Heart right ventricle (tissue), 16 donors: ENCODE data around the gene TRAPPC2B. TPM values are rescaled to one million over a fixed set of nuclear protein-coding genes. Genes with fewer than 3 reads are reported as not detected.

Experiments
- ATAC-seq, 8 donors: fragments of 200-7000 bp; cut with Tn5 transposase; one replicate each; pipeline ENCODE4 v1.9.1; 2020; ENCODE audit warnings: mild to moderate bottlenecking in 8 of 8, moderate library complexity in 8 of 8, moderate number of reproducible peaks in 1 of 8
- DNase-seq, 2 donors: peaks; one replicate each; pipeline ENCODE4 v3.0.0-alpha.2; 2020
- H3K27ac ChIP-seq, 10 donors: fragments of 200-600 bp; sonication (generic) in 2 of 10; one replicate each; pipeline versions ENCODE4 v1.5.0 to v1.8.0; 2020 to 2022; ENCODE audit warnings: mild to moderate bottlenecking in 3 of 10
- H3K27me3 ChIP-seq, 7 donors: fragments of 200-600 bp; one replicate each; pipeline ENCODE4 v1.8.0; 2021 to 2022; ENCODE audit warnings: mild to moderate bottlenecking in 2 of 7
- H3K36me3 ChIP-seq, 9 donors: fragments of 200-600 bp; sonication (generic) in 1 of 9; one replicate each; pipeline versions ENCODE4 v1.5.0 to v1.8.0; 2020 to 2022; ENCODE audit warnings: mild to moderate bottlenecking in 2 of 9
- H3K4me1 ChIP-seq, 9 donors: fragments of 200-600 bp; sonication (generic) in 1 of 9; one replicate each; pipeline versions ENCODE4 v1.5.0 to v1.8.0; 2020 to 2022; ENCODE audit warnings: mild to moderate bottlenecking in 4 of 9
- H3K4me3 ChIP-seq, 10 donors: fragments of 200-600 bp; sonication (generic) in 2 of 10; one replicate each; pipeline versions ENCODE4 v1.5.0 to v1.8.0; 2020 to 2022; ENCODE audit warnings: mild to moderate bottlenecking in 7 of 10, moderate library complexity in 2 of 10
- H3K9me3 ChIP-seq, 11 donors: fragments of 200-600 bp in 10 of 11; sonication (generic) in 2 of 11; one replicate each; pipeline versions ENCODE4 v1.5.0 to v1.8.0; 2013 to 2022; ENCODE audit warnings: mild to moderate bottlenecking in 2 of 11, control low read depth in 1 of 11, moderate library complexity in 1 of 11
- WGBS, 2 donors: extraction: QIAGEN DNeasy Blood & Tissue Kit; methylation state at CpG; one replicate each; pipeline ENCODE4 v1.1.7; 2013; ENCODE audit warnings: inconsistent platforms in 1 of 2; 5-methylcytosine and 5-hydroxymethylcytosine counted together
- intact Hi-C, 10 donors: fragments of 100-400 bp; cut with DNase I; formaldehyde crosslinking; loops; one replicate each; pipeline versions ENCODE4 v1.11.1 to v1.14.2; 2022
- polyA plus RNA-seq, 2 donors: library from polyadenylated mRNA; stranded (reverse); fragments of 200-250 nt; gene quantifications; one replicate each; pipeline ENCODE4 v1.2.3, GENCODE V29; 2013
- total RNA-seq, 10 donors: library from RNA; stranded (reverse); fragmentation: NEBNext Ultra II Directional in 3 of 10; extraction: Animal tissue kit (Norgen Biotek cat#: 25700) in 3 of 10; gene quantifications; one replicate each; pipeline versions ENCODE4 v1.2.1 to v1.2.4, GENCODE V29; 2021 to 2023
- TF ChIP-seq, protein P1 (sequence below), 9 donors: fragments of 200-600 bp; sonication (generic) in 2 of 9; IDR thresholded peaks; one replicate each; pipeline versions ENCODE4 v1.5.0 to v1.8.0; 2021 to 2022; ENCODE audit warnings: antibody characterized with exemption in 9 of 9, mild to moderate bottlenecking in 5 of 9, moderate library complexity in 1 of 9
- donor health status: Arrhythmogenic right ventricular cardiomyopathy.
- donor health status: ischemic (EF 13 %, LVEDD 7.1; RV severe dilation, severe dysfunction).
- donor health status: healthy with polysubstance abuse.
- donor health status: DM: no; HTN: yes; CAD: no.
- donor health status: DM: no; HTN: no; CAD: no.
- donor health status: ischemic (EF 25% LVEDD 6.9; RV normal size, moderate dysfunction).
- donor health status: ischemic (EF 25% LVEDD 5.7; RV mildly dilated, moderate dysfunction).
- donor health status: healthy.
- donor health status: DM: yes; HTN: yes; CAD: no.
- donor health status: Ischemic cardiomyopathy.
- donor health status: ischemic (EF 35%, LVEDD 5.7; RV mildly dilated, moderate dysfunction).
- donor health status: nonischemic (EF 11% LVEDD 7.7; RV severe dilation, severe dysfunction).
- donor health status: DM: yes; HTN: yes; CAD: no.
- donor health status: PGD.
- donor health status: ischemic (EF 29% LVEDD 5.4; RV normal size, mild dysfunction).
- donor health status: nonischemic (EF 23%, LVEDD 6.1; RV moderate dilation, normal function).

The TRAPPC2B gene
- total and polyA plus RNA-seq, 12 donors = 8.1 to 37.5 (median 12.3) TPM

DNA sequence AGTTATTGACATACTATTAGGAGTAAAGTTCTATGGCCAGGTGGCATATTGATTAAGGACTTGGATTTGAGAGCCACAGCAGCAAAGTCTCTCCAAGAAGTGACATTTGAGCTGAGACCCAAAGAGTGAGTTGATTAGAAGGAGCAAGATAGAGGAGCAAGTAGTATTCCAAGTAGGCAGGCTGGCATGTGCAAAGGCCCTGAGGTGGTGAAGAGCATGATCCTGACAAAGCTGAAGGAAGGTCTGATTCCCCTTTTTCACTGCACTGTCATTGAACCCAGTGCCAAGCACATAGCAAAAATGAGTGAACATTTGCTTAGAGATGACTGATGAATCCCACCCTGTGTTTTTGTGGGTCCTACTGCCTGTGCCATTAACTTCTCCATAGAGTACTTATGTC is 38.4 kb upstream of the TRAPPC2B start:
- intact Hi-C loops = loop anchor here in 2 of 10 donors (5.0 kb wide), 2 partner anchors 43 to 48 kb away; partner anchors contain the start of gene ZNF460 (in 1 of the 2)
- TF ChIP-seq, protein P1, sequence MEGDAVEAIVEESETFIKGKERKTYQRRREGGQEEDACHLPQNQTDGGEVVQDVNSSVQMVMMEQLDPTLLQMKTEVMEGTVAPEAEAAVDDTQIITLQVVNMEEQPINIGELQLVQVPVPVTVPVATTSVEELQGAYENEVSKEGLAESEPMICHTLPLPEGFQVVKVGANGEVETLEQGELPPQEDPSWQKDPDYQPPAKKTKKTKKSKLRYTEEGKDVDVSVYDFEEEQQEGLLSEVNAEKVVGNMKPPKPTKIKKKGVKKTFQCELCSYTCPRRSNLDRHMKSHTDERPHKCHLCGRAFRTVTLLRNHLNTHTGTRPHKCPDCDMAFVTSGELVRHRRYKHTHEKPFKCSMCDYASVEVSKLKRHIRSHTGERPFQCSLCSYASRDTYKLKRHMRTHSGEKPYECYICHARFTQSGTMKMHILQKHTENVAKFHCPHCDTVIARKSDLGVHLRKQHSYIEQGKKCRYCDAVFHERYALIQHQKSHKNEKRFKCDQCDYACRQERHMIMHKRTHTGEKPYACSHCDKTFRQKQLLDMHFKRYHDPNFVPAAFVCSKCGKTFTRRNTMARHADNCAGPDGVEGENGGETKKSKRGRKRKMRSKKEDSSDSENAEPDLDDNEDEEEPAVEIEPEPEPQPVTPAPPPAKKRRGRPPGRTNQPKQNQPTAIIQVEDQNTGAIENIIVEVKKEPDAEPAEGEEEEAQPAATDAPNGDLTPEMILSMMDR (IDR thresholded peaks at IDR 0.05) = no peak
- Histone ChIP-seq H3K27ac (no peak overlapping the region), H3K27me3 (no peaks in the 10 kb centered on the region), H3K4me1 (peaks cover 5 to 26% (median 19%) of the 10 kb centered on the region in 9 donors), H3K4me3 (no peak overlapping the region), H3K9me3 (peaks cover 0 to 51% (median 20%) of the 10 kb centered on the region in 11 donors), H3K36me3 (peaks cover 12 to 72% (median 63%) of the 10 kb centered on the region in 9 donors)
- DNase-seq (no peak), ATAC-seq (no peak)

DNA sequence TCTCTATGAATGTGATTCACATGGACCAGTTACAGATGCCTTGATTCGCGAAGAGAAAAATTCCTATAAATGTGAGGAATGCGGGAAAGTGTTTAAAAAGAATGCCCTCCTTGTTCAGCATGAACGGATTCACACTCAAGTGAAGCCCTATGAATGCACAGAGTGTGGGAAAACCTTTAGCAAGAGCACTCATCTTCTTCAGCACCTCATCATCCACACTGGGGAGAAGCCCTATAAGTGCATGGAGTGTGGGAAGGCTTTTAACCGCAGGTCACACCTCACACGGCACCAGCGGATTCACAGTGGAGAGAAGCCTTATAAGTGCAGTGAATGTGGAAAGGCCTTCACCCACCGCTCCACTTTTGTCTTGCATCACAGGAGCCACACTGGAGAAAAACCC is 35.4 kb upstream of the TRAPPC2B start:
- Histone ChIP-seq H3K4me3 (no peak overlapping the region), H3K27ac (no peak overlapping the region), H3K27me3 (no peaks in the 10 kb centered on the region), H3K36me3 (peaks cover 12 to 94% (median 64%) of the 10 kb centered on the region in 9 donors), H3K9me3 (peaks cover 0 to 81% (median 20%) of the 10 kb centered on the region in 11 donors), H3K4me1 (peaks cover 0 to 1% (median 0%) of the 10 kb centered on the region in 9 donors)
- no peak for ATAC-seq
- 96 to 97% methylated on average over 8 of the region's 8 CpGs for WGBS, 2 donors
- intact Hi-C loops = no loop called here
- no peak for DNase-seq
- TF ChIP-seq, protein P1 (IDR thresholded peaks at IDR 0.05) = no peak

DNA sequence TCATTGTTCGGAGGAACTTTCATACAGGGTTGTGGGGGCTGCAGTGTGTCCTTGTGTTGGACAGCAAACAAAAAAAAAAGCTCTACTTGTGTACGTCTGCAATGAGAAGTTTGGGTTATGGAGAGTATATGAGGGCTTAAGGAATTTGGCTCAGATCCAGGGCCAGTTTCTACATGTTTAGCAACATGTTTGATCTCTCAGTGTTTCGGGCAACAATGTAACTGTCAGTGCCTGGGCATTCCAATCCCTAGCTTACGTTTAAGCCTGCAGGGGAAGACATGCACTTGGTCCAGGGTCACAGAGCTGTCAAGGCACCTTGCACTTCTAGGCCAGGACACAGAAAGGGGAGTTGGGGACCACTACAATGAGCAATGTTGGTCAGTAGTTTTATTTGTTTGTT is 29.2 kb upstream of the TRAPPC2B start:
- Histone ChIP-seq H3K36me3 (peaks cover 0 to 33% (median 7%) of the 10 kb centered on the region in 9 donors), H3K4me3 (no peak overlapping the region), H3K4me1 (peaks cover 0 to 25% (median 9%) of the 10 kb centered on the region in 9 donors), H3K27me3 (no peaks in the 10 kb centered on the region), H3K27ac (peak overlapping the region in 3 of 10 donors; percentile 12 to 38 (median 13)), H3K9me3 (peaks cover 0 to 59% (median under 1%) of the 10 kb centered on the region in 11 donors)
- intact Hi-C loops = no loop called here
- ATAC-seq (no peak), DNase-seq (no peak)
- WGBS, 2 donors = 84 to 91% methylated on average over 4 of the region's 4 CpGs
- TF ChIP-seq, protein P1 (IDR thresholded peaks at IDR 0.05) = no peak

DNA sequence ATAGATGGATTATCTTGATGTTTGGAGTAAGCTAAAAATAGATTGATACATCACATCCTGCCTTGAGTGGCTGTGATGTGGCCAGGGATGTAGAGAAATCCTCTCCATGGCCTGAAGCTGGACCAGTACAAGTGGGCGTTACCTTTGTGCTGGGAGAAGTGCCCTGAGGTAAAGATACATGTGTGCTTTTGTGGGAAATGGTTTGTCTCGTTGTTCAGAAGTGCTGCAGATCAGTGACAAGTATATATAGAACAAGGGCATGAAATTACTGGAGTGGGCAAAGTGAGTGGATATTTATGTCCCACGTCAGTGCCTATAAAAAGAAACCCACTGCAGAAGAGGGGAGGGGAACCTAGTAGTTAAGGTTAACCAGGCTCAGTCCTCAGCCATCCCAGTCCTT is 24.5 kb upstream of the TRAPPC2B start:
- Histone ChIP-seq H3K27me3 (no peaks in the 10 kb centered on the region), H3K4me1 (peaks cover 0 to 27% (median 9%) of the 10 kb centered on the region in 9 donors), H3K36me3 (no peaks in the 10 kb centered on the region), H3K9me3 (peaks cover 0 to 19% (median 0%) of the 10 kb centered on the region in 11 donors), H3K27ac (peak overlapping the region; percentile 55 to 88 (median 80)), H3K4me3 (no peak overlapping the region)
- ATAC-seq (peak; percentile 80 to 95 (median 94)), DNase-seq (peak in 1 of 2 donors; percentile 22)
- TF ChIP-seq, protein P1 (IDR thresholded peaks at IDR 0.05) = no peak
- intact Hi-C loops = no loop called here
- WGBS, 2 donors = 39 to 42% methylated on average over 3 of the region's 3 CpGs
